OCI-LY7 (cell line): ENCODE measurements around the gene ASB13.

Experiments used
- EZH2phosphoT487 ChIP-seq: fragments of 200-600 bp; sonication (generic); IDR thresholded peaks from 2 replicates; pipeline ENCODE4 v1.6.1; 2018; ENCODE audit warnings: low read depth, borderline replicate concordance, mild to moderate bottlenecking, mixed run types, antibody characterized with exemption, low read length, moderate library complexity, mixed read lengths
- TF ChIP-seq, protein P1 (sequence below): fragments of 200-600 bp; sonication (generic); conservative IDR thresholded peaks from 2 replicates; pipeline ENCODE4 v1.5.1; 2014; ENCODE audit warnings: mild to moderate bottlenecking, antibody characterized with exemption, low read length, moderate library complexity, mixed read lengths

DNA sequence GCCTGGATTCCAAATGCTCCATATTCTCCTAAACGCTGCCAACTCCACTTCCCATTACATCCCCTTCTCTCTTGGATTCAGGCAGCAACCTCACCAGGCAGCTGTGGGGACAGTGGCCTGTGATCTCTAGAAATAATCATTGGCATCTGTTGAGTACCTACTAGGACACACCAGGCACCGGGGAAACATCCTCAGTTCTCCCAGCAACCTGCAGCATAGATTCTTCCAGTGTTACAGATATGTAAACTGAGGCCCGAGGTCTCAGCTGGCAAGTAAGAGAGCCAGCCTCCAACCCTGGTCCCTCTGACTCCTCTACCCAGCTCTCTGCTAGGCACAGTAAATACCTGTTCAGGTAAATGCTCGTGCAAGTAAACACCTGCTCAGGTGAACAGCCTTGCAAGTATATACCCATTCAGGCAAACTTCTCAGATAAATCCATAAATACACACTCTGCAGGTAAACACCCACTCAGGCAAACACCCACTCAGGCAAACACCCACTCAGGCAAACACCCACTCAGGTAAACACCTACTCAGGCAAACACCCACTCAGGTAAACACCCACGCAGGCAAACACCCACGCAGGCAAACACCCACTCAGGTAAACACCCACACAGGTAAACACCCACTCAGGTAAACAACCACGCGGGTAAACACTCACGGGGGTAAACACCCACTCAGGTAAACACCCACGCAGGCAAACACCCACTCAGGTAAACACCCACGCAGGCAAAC, 18.7 kb downstream of the ASB13 start:
- TF ChIP-seq, protein P1, sequence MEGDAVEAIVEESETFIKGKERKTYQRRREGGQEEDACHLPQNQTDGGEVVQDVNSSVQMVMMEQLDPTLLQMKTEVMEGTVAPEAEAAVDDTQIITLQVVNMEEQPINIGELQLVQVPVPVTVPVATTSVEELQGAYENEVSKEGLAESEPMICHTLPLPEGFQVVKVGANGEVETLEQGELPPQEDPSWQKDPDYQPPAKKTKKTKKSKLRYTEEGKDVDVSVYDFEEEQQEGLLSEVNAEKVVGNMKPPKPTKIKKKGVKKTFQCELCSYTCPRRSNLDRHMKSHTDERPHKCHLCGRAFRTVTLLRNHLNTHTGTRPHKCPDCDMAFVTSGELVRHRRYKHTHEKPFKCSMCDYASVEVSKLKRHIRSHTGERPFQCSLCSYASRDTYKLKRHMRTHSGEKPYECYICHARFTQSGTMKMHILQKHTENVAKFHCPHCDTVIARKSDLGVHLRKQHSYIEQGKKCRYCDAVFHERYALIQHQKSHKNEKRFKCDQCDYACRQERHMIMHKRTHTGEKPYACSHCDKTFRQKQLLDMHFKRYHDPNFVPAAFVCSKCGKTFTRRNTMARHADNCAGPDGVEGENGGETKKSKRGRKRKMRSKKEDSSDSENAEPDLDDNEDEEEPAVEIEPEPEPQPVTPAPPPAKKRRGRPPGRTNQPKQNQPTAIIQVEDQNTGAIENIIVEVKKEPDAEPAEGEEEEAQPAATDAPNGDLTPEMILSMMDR, result no peak
- TF ChIP-seq EZH2phosphoT487, result no peak
